ENCODE data around the gene FBXL3. TPM values are rescaled to one million over a fixed set of nuclear protein-coding genes. Genes with fewer than 3 reads are reported as not detected.

Gene FBXL3
- total RNA-seq, 1 donor from 2014 or later: 37.2 TPM

DNA sequence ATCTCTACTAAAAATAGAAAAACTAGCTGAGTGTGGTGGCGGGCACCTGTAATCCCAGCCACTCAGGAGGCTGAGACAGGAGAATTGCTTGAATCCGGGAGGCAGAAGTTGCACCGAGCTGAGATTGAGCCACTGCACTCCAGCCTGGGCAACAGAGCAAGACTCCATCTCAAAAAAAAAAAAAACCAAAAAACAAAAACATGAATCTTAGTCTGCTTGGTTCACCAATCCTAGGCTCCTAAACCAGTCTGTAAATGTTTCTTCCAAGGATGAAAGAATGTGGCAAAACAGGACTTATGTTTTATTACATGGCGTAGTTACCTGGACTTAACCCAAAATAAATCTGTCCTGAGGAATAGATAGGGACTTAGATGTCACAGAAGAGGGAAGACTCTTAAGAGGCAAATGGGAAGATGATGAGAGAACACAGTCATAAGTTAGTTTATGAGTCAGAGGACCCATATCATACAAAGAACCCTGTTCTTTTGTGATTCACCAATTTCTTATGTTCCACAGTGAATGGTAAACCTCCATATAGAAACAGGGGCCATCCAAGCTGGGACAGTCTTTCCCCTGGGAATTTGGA is 6.9 kb upstream of the FBXL3 start:
- H3K9me3 Mint-ChIP-seq (ENCODE audit: unreplicated experiment): no peaks in the 10 kb centered on the region
- FAIRE-seq: peak; percentile 45
- H3K79me2 ChIP-seq (ENCODE audit: insufficient read depth, low read length): no peaks in the 10 kb centered on the region
- no peaks in the 10 kb centered on the region for H3K9me3 ChIP-seq (ENCODE audit: insufficient read depth, low read depth, low read length)
- H3K36me3 ChIP-seq (ENCODE audit: insufficient read depth, low read length): no peaks in the 10 kb centered on the region
- no peak overlapping the region for H3K4me3 Mint-ChIP-seq (ENCODE audit: unreplicated experiment)
- H3K9ac ChIP-seq (ENCODE audit: low read length): no peak overlapping the region
- no peak overlapping the region for H3K27ac ChIP-seq (ENCODE audit: low read depth, low read length)
- no peak for TF ChIP-seq CTCF (IDR thresholded peaks at IDR 0.05; ENCODE audit: insufficient read depth, low read depth, low read length)
- no peak for TF ChIP-seq EZH2 (IDR thresholded peaks at IDR 0.05; ENCODE audit: insufficient read depth, low read length)
- peaks cover 4% of the 10 kb centered on the region for H3K36me3 Mint-ChIP-seq (ENCODE audit: low read depth, unreplicated experiment)
- no peaks in the 10 kb centered on the region for H4K20me1 ChIP-seq (ENCODE audit: insufficient read depth, low read length)
- peaks cover 3% of the 10 kb centered on the region for H3K4me1 ChIP-seq (ENCODE audit: insufficient read depth, low read length)
- no peak overlapping the region for H3K27ac Mint-ChIP-seq (ENCODE audit: unreplicated experiment)
- no peak overlapping the region for H2AFZ ChIP-seq (ENCODE audit: low read depth, low read length)
- no peaks in the 10 kb centered on the region for H3K27me3 ChIP-seq (ENCODE audit: insufficient read depth, low read length)
- H3K4me2 ChIP-seq (ENCODE audit: low read length): no peak overlapping the region
- no peak for DNase-seq (ENCODE audit: low read depth)
- no peaks in the 10 kb centered on the region for H3K27me3 Mint-ChIP-seq (ENCODE audit: low read depth, unreplicated experiment)
- no peak overlapping the region for H3K4me3 ChIP-seq (ENCODE audit: insufficient read depth, low read depth, low read length)
- peaks cover 4% of the 10 kb centered on the region for H3K4me1 Mint-ChIP-seq (ENCODE audit: low read depth, unreplicated experiment)

GRCh38 chr13:77031656-77032243 is 4.8 kb upstream of the FBXL3 start:
- Histone ChIP-seq H4K20me1 (ENCODE audit: insufficient read depth, low read length) (no peaks in the 10 kb centered on the region), H2AFZ (ENCODE audit: low read depth, low read length) (no peak overlapping the region), H3K4me1 (ENCODE audit: insufficient read depth, low read length) (peaks cover 12% of the 10 kb centered on the region), H3K27ac (ENCODE audit: low read depth, low read length) (no peak overlapping the region), H3K79me2 (ENCODE audit: insufficient read depth, low read length) (no peaks in the 10 kb centered on the region), H3K36me3 (ENCODE audit: insufficient read depth, low read length) (no peaks in the 10 kb centered on the region), H3K27me3 (ENCODE audit: insufficient read depth, low read length) (no peaks in the 10 kb centered on the region), H3K4me2 (ENCODE audit: low read length) (no peak overlapping the region), H3K4me3 (ENCODE audit: insufficient read depth, low read depth, low read length) (no peak overlapping the region), H3K9ac (ENCODE audit: low read length) (no peak overlapping the region), H3K9me3 (ENCODE audit: insufficient read depth, low read depth, low read length) (no peaks in the 10 kb centered on the region)
- no peaks in the 10 kb centered on the region for H3K27me3 Mint-ChIP-seq (ENCODE audit: low read depth, unreplicated experiment)
- TF ChIP-seq EZH2 (IDR thresholded peaks at IDR 0.05; ENCODE audit: insufficient read depth, low read length): no peak
- FAIRE-seq (no peak), DNase-seq (ENCODE audit: low read depth) (no peak)
- H3K9me3 Mint-ChIP-seq (ENCODE audit: unreplicated experiment): no peaks in the 10 kb centered on the region
- no peak overlapping the region for H3K4me3 Mint-ChIP-seq (ENCODE audit: unreplicated experiment)
- H3K4me1 Mint-ChIP-seq (ENCODE audit: low read depth, unreplicated experiment): peaks cover 14% of the 10 kb centered on the region
- H3K36me3 Mint-ChIP-seq (ENCODE audit: low read depth, unreplicated experiment): peaks cover 3% of the 10 kb centered on the region
- no peak overlapping the region for H3K27ac Mint-ChIP-seq (ENCODE audit: unreplicated experiment)

GRCh38 chr13:77029436-77029835 is 2.5 kb upstream of the FBXL3 start:
- peaks cover 20% of the 10 kb centered on the region for H3K79me2 ChIP-seq (ENCODE audit: insufficient read depth, low read length)
- H3K4me1 Mint-ChIP-seq (ENCODE audit: low read depth, unreplicated experiment): peaks cover 11% of the 10 kb centered on the region
- no peak for TF ChIP-seq CTCF (IDR thresholded peaks at IDR 0.05; ENCODE audit: insufficient read depth, low read depth, low read length)
- TF ChIP-seq EZH2 (IDR thresholded peaks at IDR 0.05; ENCODE audit: insufficient read depth, low read length): no peak
- H3K4me3 ChIP-seq (ENCODE audit: insufficient read depth, low read depth, low read length): no peak overlapping the region
- FAIRE-seq (no peak), DNase-seq (ENCODE audit: low read depth) (no peak)
- no peak overlapping the region for H3K27ac ChIP-seq (ENCODE audit: low read depth, low read length)
- no peak overlapping the region for H3K27ac Mint-ChIP-seq (ENCODE audit: unreplicated experiment)
- H3K36me3 ChIP-seq (ENCODE audit: insufficient read depth, low read length): no peaks in the 10 kb centered on the region
- H3K4me1 ChIP-seq (ENCODE audit: insufficient read depth, low read length): peaks cover 19% of the 10 kb centered on the region
- H3K4me2 ChIP-seq (ENCODE audit: low read length): no peak overlapping the region
- no peaks in the 10 kb centered on the region for H3K9me3 ChIP-seq (ENCODE audit: insufficient read depth, low read depth, low read length)
- no peaks in the 10 kb centered on the region for H3K9me3 Mint-ChIP-seq (ENCODE audit: unreplicated experiment)
- no peak overlapping the region for H2AFZ ChIP-seq (ENCODE audit: low read depth, low read length)
- H3K4me3 Mint-ChIP-seq (ENCODE audit: unreplicated experiment): no peak overlapping the region
- no peaks in the 10 kb centered on the region for H3K36me3 Mint-ChIP-seq (ENCODE audit: low read depth, unreplicated experiment)
- peaks cover 18% of the 10 kb centered on the region for H4K20me1 ChIP-seq (ENCODE audit: insufficient read depth, low read length)
- H3K9ac ChIP-seq (ENCODE audit: low read length): no peak overlapping the region
- no peaks in the 10 kb centered on the region for H3K27me3 ChIP-seq (ENCODE audit: insufficient read depth, low read length)
- H3K27me3 Mint-ChIP-seq (ENCODE audit: low read depth, unreplicated experiment): no peaks in the 10 kb centered on the region
